Measurements from ENCODE around the gene CHCHD10. TPM values are rescaled to one million over a fixed set of nuclear protein-coding genes. Genes with fewer than 3 reads are reported as not detected.

The CHCHD10 gene
- total RNA-seq, 1 donor from 2014 or later: 62.2 TPM

- no peak overlapping the region for H3K27ac Mint-ChIP-seq (ENCODE audit: unreplicated experiment)
- no peaks in the 10 kb centered on the region for H3K27me3 Mint-ChIP-seq (ENCODE audit: low read depth)
- peak; percentile 55 for DNase-seq (ENCODE audit: low spot score)
- TF ChIP-seq, protein P1, sequence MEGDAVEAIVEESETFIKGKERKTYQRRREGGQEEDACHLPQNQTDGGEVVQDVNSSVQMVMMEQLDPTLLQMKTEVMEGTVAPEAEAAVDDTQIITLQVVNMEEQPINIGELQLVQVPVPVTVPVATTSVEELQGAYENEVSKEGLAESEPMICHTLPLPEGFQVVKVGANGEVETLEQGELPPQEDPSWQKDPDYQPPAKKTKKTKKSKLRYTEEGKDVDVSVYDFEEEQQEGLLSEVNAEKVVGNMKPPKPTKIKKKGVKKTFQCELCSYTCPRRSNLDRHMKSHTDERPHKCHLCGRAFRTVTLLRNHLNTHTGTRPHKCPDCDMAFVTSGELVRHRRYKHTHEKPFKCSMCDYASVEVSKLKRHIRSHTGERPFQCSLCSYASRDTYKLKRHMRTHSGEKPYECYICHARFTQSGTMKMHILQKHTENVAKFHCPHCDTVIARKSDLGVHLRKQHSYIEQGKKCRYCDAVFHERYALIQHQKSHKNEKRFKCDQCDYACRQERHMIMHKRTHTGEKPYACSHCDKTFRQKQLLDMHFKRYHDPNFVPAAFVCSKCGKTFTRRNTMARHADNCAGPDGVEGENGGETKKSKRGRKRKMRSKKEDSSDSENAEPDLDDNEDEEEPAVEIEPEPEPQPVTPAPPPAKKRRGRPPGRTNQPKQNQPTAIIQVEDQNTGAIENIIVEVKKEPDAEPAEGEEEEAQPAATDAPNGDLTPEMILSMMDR (IDR thresholded peaks at IDR 0.05): no peak
- H3K4me1 Mint-ChIP-seq (ENCODE audit: low read depth): peaks cover 39% of the 10 kb centered on the region
- no peak overlapping the region for H3K4me3 Mint-ChIP-seq (ENCODE audit: unreplicated experiment)
- H3K36me3 Mint-ChIP-seq (ENCODE audit: low read depth): peaks cover 8% of the 10 kb centered on the region
- no peaks in the 10 kb centered on the region for H3K9me3 Mint-ChIP-seq (ENCODE audit: low read depth)
Observed at GRCh38 chr22:23790819-23791737, 23.3 kb upstream of the CHCHD10 start.

- DNase-seq (ENCODE audit: low spot score): peak; percentile 34
- Mint-ChIP-seq H3K4me3 (ENCODE audit: unreplicated experiment) (no peak overlapping the region), H3K4me1 (ENCODE audit: low read depth) (peaks cover 37% of the 10 kb centered on the region), H3K27ac (ENCODE audit: unreplicated experiment) (peak overlapping the region; percentile 45), H3K36me3 (ENCODE audit: low read depth) (peaks cover 7% of the 10 kb centered on the region), H3K9me3 (ENCODE audit: low read depth) (no peaks in the 10 kb centered on the region), H3K27me3 (ENCODE audit: low read depth) (no peaks in the 10 kb centered on the region)
- TF ChIP-seq, protein P1 (IDR thresholded peaks at IDR 0.05): peak; percentile 29
Observed at GRCh38 chr22:23789638-23790037, 21.9 kb upstream of the CHCHD10 start.

DNA sequence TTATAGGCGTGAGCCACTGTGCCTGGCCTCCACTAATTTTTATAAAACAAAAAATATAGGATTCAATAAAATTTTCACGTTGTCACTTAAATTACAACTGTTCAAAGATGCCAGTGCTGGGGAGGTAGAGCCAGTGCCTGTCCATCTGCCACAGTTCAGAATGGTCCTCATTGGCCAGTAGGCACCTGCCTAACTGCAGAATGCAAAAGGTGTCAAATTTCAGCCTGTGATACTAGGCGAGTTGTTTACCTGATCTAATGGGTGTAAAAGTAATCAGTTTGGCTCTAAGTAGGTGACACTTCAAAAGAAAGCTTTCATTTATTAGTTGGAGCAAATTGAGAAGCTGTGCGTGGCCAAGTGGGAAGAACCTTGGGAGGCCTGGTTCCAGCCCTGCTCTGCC is 21.3 kb upstream of the CHCHD10 start:
- no peaks in the 10 kb centered on the region for H3K27me3 Mint-ChIP-seq (ENCODE audit: low read depth)
- no peaks in the 10 kb centered on the region for H3K9me3 Mint-ChIP-seq (ENCODE audit: low read depth)
- H3K36me3 Mint-ChIP-seq (ENCODE audit: low read depth): peaks cover 6% of the 10 kb centered on the region
- TF ChIP-seq, protein P1 (IDR thresholded peaks at IDR 0.05): no peak
- no peak overlapping the region for H3K4me3 Mint-ChIP-seq (ENCODE audit: unreplicated experiment)
- DNase-seq (ENCODE audit: low spot score): peak; percentile 12
- H3K27ac Mint-ChIP-seq (ENCODE audit: unreplicated experiment): peak overlapping the region; percentile 3
- H3K4me1 Mint-ChIP-seq (ENCODE audit: low read depth): peaks cover 42% of the 10 kb centered on the region

GRCh38 chr22:23787910-23788309 is 20.1 kb upstream of the CHCHD10 start:
- TF ChIP-seq, protein P1 (IDR thresholded peaks at IDR 0.05): no peak
- Mint-ChIP-seq H3K27ac (ENCODE audit: unreplicated experiment) (peak overlapping the region; percentile 88), H3K9me3 (ENCODE audit: low read depth) (no peaks in the 10 kb centered on the region), H3K27me3 (ENCODE audit: low read depth) (no peaks in the 10 kb centered on the region), H3K4me1 (ENCODE audit: low read depth) (peaks cover 51% of the 10 kb centered on the region), H3K36me3 (ENCODE audit: low read depth) (peaks cover 2% of the 10 kb centered on the region), H3K4me3 (ENCODE audit: unreplicated experiment) (peak overlapping the region; percentile 83)
- no peak for DNase-seq (ENCODE audit: low spot score)

GRCh38 chr22:23787600-23787896 is 19.8 kb upstream of the CHCHD10 start:
- H3K27me3 Mint-ChIP-seq (ENCODE audit: low read depth): no peaks in the 10 kb centered on the region
- peak overlapping the region; percentile 83 for H3K4me3 Mint-ChIP-seq (ENCODE audit: unreplicated experiment)
- peak overlapping the region; percentile 88 for H3K27ac Mint-ChIP-seq (ENCODE audit: unreplicated experiment)
- no peak for DNase-seq (ENCODE audit: low spot score)
- H3K9me3 Mint-ChIP-seq (ENCODE audit: low read depth): no peaks in the 10 kb centered on the region
- TF ChIP-seq, protein P1 (IDR thresholded peaks at IDR 0.05): no peak
- peaks cover 2% of the 10 kb centered on the region for H3K36me3 Mint-ChIP-seq (ENCODE audit: low read depth)
- H3K4me1 Mint-ChIP-seq (ENCODE audit: low read depth): peaks cover 51% of the 10 kb centered on the region

All from chondrocyte (in vitro differentiated cells).